Amniotic epithelial cell (primary cell): Measurements from ENCODE around the gene CNOT3.
"Not testable (repeated sequence)": the region's sequence is repeated elsewhere in the genome, so short reads cannot be mapped to it uniquely, and the experiment has no call there.

Experiments used
- DNase-seq: peaks from one replicate; pipeline ENCODE4 v3.0.0-alpha.2; 2010; ENCODE audit warnings: low read depth

The CNOT3 gene

DNA sequence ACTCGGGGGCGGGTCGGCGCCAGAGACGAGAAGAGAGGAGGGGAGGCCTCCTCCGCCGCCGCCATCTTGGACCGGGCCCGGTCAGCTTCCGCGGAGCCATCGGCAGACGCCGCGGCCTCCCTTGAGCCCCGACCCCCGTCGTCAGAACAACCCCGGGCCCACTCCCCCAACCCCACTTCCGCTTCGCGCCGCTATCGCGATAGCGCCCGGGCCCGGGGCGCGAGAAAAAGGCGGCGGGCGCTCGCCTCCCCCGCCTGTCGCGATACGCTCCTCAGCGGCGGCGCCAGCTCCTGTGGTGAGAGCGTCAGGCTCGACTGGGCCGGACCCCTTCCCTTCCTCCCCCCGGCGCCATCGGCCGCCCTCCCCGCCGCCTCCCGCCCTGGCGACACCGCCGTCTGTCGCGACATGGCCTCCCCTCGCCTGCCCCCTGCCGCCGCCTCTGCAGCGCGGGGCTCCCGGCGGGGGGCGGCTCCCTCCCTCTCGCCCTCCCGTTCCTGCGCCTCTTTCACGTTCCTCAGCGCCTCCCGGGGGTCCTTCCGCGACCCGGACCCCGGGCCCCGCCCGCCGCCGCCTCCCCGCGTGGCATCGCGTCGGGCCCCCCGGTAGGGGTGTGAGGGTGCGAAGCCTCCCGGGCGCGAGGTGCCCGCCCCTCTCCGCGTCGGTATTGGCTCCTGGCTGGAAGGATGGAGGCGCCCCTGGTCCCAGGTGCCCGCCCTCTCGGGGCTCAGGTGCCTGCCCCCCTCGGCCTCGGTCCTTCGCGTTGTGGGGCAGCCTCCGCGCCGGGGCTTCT is at the start of gene CNOT3:
CNOT3 (plus strand) TSS at position 64 of the 790 bp plus-strand sequence. CDS start 5,217 bp downstream, outside the sequence.
- DNase-seq = no peak

DNA sequence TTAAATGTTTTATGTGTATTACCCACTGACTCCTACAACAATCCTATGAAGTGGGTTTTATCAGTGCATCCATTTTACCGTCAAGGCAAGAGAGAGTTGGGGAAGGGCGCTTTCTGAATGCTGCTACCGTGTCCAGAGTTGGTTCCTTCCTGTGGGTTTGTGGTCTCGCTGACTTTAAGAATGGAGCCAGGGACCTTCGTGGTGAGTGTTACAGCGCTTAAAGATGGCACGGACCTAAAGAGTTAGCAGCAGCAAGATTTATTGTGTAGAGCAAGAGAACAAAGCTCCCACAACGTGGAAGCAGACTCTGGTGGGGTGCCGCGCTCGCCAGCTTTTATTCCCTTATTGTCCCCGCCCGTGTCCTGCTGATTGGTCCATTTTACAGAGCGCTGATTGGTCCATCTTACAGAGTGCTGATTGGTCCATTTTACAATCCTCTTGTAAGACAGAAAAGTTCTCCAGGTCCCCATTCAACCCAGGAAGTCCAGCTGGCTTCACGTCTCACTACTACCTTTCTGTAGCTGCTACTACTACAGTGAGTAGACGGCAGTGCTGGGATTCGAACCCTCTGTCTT is 43.0 kb upstream of the CNOT3 start:
- DNase-seq = no peak

DNA sequence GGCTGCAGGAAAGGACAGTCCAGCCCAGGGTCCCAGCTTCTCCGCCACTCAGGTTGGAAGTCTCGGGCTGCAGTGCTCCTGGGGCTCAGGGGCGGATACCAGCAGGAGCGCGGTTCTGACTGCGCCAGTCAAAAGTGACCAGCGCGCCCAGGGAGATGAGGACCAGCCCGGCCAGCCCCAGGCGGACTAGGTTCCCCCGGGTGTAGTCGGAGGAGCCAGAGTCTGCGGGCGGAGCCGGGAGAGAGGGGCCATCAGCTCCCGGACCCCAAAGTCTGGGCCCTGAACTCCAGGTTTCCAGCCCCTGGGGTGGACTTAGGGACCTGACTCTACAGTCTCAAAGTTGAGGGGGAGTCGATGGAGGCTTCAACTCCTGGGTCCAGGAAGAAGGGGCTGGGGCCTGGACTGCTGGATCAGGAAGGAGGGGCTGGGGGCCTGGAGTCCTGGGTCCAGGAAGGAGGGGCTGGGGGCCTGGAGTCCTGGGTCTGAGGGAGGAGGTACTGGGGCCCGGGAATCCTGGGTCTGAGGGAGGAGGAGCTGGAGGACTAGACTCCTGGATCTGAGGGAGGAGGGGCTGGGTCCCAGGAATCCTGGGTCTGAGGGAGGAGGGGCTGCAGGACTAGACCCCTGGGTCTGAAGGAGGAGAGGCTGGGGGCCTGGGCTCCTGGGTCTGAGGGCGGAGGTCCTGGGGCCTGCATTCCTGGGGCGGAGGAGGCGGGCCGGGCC is 42.3 kb upstream of the CNOT3 start:
- no peak for DNase-seq

DNA sequence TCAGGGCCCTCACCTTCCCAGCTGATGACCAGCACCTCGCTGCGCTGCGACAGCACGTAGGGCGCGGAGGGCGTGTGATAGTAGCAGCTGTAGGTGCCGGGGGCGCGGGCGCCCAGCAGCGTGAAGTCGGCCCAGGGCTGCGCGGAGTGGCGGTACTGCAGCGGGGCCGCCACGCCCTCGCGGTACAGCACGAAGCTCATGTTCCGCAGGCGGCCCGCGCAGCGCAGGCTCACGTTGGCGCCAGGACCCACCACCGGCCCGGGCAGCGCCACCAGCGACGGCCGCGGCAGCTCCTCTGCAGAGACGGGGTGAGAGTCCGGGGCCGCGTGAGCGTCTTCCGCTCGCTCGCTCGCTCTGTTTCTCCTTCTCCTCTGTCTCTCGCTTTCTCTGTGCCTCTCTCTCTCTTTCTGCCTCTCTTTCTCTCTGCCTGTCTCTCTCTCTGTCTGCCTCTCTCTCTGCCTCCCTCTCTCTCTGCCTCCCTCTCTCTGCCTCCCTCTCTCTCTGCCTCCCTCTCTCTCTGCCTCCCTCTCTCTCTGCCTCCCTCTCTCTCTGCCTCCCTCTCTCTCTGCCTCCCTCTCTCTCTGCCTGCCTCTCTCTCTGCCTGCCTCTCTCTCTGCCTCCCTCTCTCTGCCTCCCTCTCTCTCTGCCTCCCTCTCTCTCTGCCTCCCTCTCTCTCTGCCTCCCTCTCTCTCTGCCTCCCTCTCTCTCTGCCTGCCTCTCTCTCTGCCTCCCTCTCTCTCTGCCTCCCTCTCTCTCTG is 41.5 kb upstream of the CNOT3 start:
- peak; percentile 19 for DNase-seq

DNA sequence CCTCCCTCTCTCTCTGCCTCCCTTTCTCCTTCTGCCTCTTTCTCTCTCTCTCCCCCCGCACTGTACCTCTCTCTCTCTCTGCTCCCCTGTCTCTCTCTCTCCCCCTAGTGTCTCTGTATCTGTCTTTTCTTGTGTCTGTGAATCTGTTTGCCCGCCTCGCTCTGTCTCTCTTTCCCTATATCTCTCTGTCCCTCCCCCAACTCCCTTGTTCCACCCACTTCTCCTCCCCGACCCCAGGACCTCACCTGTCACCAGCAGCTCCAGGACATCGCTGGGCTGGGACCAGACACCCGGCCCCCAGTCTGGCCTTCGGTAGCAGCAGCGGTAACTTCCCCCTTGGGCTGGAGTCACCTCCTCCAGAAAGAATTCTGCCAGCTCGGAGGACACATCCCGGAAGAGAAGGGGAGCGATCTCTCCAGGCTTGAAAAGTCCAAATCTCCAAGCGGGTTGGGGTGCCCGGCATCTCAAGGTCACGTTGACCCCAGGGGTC is 40.9 kb upstream of the CNOT3 start:
- DNase-seq = peak; percentile 52

DNA sequence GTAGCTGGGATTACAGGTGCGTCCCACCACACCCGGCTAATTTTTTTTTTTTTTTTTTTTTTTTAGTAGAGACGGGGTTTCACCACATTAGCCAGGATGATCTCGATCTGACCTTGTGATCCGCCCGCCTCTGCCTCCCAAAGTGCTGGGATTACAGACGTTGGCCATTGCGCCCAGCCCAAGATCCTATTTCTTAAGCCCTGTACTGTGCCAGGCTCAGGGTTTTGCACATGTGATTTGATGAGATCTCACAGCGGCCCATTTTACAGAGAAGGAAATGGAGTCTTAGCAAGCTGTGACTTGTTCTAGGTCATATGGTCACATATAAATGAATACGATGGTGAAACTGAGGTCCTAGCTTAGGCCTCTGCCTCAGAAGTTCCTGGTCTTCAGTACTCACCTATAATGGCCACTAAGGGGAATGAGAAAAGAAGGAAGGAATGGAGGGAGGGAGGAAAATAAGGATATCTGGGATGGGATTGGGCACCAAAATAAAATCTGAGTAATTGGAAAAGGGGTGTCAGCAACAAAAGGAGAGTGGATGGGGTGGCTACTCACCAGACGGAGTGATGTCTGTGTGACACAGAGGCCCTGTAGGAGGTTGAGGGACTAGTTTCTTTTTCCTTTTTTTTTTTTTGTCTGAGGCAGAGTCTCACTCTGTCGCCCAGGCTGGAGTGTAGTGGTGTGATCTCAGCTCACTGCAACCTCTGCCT is 38.2 kb upstream of the CNOT3 start:
- no peak for DNase-seq

DNA sequence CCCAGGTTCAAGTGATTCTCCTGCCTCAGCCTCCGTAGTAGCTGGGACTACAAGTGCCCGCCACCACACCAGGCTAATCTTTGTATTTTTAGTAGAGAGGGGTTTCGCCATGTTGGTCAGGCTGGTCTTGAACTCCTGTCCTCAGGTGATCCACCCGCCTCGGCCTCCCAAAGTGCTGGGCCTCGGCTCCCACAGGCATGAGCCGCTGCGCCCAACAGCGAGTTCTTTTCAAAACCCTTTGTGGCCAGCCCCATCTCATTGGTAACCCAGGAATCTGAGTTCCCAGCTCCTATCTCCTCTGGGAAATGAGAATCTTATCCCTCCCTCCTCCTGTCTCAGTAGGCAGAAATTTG is 37.7 kb upstream of the CNOT3 start:
- not testable (repeated sequence) for DNase-seq

DNA sequence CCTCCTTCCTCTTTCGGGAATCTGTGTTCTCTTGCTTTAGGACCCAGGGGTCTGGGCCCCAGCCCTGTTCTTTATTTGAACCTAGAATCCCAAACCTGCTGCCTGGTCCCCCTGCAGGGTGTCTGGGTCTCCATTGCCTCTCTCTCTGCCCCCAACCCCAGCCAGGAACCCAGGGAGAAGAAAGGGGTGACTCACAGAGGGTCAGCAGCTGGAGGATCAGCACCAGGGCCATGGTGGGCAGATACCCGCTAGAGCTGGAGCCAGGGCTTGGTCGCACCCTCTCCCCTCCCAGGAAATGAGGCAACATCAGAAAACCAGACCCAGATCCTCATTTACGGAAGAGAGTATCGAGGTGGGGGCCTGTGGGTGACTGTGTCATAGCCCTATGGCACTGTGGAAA is 37.0 kb upstream of the CNOT3 start, which contains the start of gene OSCAR:
OSCAR (minus strand) TSS at position 243 of the 400 bp plus-strand sequence; CDS start at position 232, 11 bp downstream.
- no peak for DNase-seq

DNA sequence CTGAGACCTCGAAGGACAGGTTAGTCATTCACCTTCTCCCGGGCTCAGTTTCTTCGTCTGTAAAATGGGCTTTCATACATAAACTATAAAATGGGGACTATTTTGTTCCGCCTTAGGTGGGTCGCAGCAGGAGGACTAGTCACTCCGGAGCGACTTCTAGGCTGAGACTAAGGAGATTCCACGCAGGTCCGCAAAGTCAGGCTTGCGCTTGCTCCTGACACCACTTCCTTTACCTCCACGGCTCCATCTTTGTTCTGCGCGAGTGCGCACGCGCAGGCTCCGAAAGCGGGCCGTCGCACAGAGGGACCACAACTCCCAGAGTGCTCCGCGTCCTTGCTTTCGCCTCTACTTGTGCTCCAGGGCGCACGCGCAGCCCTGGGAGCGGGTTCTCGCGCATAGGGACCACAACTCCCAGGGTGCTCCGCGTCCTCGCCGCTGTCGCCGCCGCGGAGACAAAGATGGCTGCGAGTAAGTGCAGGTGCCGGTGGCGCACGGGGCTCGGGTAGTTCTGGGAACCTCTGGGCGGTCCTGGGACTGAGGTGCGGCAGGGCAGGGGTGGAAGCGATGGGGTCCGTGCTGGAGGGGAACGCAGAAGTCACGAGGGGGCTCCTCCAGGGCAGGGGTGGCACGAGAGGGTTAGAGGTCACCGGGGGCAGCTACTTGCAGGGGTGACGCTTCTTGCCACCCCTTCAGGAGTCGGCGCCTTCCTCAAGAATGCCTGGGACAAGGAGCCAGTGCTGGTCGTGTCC is 35.0 kb upstream of the CNOT3 start, which contains the start of gene NDUFA3:
NDUFA3 (plus strand) TSS at position 435 of the 749 bp plus-strand sequence; CDS start at position 459, 24 bp downstream.
- peak; percentile 95 for DNase-seq

DNA sequence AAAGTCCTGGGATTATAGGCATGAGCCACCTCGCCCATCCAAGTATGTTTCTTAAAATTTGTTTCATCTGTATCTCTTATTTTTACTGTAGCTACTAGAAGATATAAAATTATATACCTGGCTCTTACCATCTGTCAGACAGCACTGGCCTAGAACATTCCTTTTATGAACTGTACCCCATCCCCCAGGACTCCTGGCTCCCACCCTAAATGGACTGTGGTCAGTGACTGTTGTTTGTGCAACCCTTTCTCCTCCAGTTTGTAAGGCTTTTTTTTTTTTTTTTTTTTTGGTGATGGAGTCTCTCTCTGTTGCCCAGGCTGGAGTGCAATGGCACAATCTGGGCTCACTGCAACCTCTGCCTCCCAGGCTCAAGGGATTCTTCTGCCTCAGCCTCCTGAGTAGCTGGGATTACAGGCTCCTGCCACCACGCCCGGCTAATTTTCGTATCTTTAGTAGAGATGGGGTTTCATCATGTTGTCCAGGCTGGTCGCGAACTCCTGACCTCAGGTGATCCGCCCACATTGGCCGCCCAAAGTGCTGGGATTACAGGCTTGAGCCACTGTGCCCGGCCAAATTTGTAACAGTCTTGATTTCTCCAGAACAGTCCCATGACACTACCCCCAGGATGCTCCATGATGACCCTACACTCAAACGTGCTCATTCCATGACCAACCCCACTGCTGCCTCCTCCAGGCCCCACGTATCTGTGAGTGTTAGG is 32.4 kb upstream of the CNOT3 start:
- DNase-seq = peak; percentile 37

DNA sequence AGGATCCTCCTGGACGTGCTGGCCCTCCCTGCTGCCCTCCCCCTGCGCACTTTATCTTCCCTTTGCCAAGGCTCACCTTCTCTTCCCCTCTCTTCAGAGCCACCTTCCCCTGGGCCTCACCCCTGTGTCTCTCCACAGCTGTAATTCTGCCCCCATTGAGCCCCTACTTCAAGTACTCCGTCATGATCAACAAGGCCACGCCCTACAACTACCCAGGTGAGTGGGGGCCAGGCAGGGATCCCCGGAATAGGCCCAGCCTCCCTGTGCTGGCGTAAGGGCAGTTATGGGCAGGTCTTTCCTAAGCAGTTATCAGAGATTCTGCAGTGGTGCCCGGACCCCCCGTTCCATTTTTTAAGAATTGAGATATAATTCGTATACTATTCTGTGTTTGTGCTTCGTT is 31.8 kb upstream of the CNOT3 start:
- DNase-seq = no peak

DNA sequence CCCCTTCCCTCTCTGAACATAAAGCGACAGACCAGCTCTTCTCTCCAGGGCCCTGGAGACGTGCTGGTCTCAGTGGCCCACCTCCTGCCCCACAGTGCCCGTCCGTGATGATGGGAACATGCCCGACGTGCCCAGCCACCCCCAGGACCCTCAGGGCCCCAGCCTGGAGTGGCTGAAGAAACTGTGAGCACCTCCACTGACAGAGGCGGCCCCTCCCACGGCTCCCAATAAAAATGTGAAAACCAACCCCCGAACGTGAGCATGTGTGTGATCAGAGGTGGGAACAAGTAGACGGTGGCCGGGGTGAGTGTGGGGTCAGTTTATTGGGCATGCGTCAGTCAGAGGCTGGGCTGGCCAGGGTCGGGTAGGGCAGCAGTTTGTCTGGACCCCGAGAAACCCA is 30.8 kb upstream of the CNOT3 start:
- no peak for DNase-seq

DNA sequence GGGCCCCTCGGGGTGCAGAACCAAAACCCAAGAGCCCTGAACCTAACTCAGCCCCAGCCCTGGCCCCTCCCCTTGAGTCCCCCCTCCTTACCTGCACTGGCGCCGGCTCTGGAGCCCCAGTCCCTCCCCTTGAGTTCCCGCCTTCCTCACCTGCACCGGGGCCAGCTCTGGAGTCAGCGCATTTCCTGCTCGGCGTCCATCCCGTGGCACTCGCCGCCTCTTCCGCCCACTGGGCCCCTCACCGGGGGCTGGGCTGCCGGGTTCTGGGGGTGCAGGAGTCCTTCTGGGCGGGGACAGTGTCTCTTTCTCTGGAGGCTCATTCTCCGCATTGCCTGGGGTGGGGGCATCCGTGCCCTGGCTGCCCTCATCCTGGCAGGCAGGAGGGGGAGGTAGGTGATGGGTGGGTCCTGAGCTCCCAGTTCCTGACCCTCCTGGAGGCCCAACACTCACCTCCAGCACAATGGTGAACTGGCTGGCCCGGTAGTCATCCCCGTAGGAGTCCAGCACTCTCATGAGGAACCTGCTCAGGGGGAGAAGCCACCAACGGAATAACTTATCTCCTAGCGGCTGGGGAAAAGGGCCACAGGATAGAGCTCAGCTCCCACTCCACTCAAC is 29.6 kb upstream of the CNOT3 start:
- no peak for DNase-seq

DNA sequence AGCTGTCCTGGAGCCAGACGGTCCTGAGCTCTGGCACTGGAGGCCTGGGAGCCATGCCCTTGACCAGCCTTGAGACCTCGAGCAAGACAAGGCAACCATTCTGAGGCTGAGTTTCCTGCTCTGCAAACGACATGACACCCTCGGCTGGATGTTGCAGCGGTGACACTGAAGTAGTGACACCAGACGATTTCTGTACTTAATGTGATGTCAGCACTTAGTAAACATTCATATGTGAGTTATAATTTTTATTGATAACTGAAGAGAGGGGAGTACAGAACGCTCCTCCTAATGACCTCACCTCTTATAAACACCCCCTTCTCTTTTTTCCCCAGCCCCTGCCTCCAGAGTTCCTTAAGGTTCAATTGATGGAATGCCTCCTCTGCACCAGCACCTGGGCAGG is 29.1 kb upstream of the CNOT3 start:
- DNase-seq = no peak

DNA sequence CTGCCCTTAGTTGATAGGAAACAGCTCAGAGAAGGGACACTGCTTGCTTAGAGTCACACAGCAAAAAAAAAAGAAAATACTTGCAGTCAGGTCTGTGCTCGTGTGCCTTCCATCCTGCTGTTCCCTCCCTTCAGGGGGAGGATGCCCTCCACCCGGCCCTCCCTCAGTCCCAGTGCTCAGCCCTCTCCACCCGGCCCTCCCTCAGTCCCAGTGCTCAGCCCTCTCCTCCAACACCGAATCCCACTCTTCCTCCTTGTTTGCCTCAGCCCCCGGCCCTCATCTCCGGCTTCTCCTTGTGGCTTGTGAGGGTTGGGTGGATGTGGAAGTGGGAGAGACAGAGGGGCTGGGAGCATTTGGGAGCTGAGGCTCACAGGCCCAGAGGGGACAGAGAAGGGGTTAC is 27.9 kb upstream of the CNOT3 start:
- no peak for DNase-seq

DNA sequence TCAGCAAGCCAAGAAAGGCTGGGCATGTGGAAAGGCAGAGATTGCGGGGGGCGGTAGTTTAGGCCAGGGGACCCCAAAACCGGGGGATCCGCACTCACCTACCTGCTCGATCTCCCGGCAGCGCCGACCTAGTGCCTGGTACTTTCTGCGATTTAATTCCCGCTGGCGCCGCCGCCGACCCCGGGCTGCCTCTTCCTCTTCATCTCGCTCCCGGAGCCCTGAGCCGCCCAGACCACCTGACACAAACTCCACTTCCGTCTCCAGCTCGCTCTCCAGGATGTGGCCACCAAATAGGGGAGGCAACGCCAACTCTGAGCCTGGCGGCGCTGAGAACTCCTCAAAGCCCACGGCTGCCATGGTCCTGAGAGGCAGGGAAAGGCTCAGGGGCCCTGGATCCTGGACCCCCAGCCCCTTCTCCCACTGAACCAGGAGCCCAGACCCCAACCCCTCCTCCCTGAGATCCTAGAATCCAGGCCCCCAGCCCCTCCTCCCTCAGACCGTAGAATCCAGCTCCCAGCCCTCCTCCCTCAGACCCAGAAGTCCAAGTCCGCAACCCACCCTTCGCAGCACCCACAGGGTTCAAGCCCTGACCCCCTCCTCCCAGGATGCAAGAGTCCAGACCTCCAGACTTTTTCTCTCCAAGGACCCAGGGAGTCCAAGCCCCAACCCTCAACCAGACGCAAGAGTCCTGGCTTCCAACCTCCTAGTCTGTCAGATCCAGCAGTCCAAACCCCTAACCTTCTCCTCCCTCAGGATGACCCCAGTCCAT is 23.0 kb upstream of the CNOT3 start:
- DNase-seq = peak; percentile 40

DNA sequence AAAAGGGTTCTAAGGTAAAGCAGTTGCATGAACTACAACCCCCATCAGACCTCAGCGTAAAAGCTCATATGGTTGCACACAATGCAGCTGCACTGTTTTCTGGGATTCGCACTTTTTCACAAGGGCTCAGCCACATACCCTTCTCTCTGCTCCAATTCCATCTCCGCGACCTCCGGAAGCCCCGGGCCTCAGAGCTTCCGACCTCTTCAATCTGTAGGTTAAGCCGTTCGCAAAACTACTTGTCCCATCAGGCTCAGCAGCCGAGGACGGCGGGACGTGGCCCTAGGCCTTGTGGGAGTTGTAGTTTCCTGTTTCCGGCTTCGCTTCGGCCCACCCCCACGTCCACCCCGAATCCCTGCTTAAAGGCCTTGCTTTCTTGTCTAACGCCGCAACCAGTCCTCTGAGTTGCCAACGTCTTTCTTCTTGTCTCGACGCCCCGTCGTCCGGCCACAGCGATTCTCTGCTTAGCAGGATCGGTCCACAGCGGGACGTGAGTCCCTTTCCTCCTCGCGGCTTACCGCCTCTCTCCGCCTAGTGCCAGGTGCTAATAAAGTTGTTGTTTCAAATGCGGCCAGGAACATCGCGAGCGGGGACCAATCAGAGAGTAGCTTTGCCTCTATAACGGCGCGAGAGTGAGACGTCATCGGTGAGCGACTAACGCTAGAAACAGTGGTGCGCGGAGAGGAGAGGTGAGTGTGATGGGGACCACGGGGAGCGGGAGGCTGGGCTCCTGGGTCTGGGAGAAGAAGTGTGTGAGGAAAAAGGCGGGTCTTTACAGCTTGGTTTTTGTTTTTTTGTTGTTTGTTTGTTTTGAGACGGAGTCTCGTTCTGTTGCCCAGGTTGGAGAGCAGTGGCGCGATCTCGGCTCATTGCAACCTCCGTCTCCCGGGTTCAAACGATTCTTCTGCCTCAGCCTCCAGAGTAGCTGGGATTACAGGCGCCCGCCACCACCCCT is 22.2 kb upstream of the CNOT3 start, which contains the start of the genes PRPF31 and TFPT:
PRPF31 (plus strand) TSS at position 646 of the 955 bp plus-strand sequence. CDS start 2,525 bp downstream, outside the sequence.
TFPT (minus strand) TSS at position 549 of the 955 bp plus-strand sequence; CDS start at position 161, 388 bp downstream.
- peak; percentile 98 for DNase-seq
